Keratinocyte (primary cell): ENCODE measurements around the gene CNR1.

ENCODE experiments used
- CTCF ChIP-seq, 3 experiments: IDR thresholded peaks in 1 of 3; conservative IDR thresholded peaks in 1 of 3; optimal IDR thresholded peaks in 1 of 3; 2 replicates in 2 of 3; 3 replicates in 1 of 3; pipeline versions ENCODE3 to v1.5.1; 2011; ENCODE audit warnings: low read length in 3 of 3, mild to moderate bottlenecking in 3 of 3, moderate library complexity in 2 of 3, control low read depth in 1 of 3, inconsistent platforms in 1 of 3; ENCODE audit not compliant: insufficient read depth in 2 of 3; ENCODE audit errors: extremely low read depth in 1 of 3
- EZH2 ChIP-seq: IDR thresholded peaks from one replicate; pipeline ENCODE4 v1.6.1; 2012; ENCODE audit warnings: inconsistent platforms, mild to moderate bottlenecking, low read length, moderate library complexity

- no peak for TF ChIP-seq CTCF (optimal IDR thresholded peaks at IDR 0.05 in 1 of 3, IDR thresholded peaks at IDR 0.05 in 1 of 3, conservative IDR thresholded peaks at IDR 0.05 in 1 of 3; ENCODE audit: extremely low read depth in 1 of 3, insufficient read depth in 2 of 3, low read length in 3 of 3)
- TF ChIP-seq EZH2, result no peak
Observed at GRCh38 chr6:88211446-88211845, 45.3 kb upstream of the CNR1 start.
